ENCODE measurements around the gene AK3.

- TF ChIP-seq CTCF (IDR thresholded peaks at IDR 0.05; ENCODE audit: low read length), result no peak
- TF ChIP-seq EZH2 (optimal IDR thresholded peaks at IDR 0.05; ENCODE audit: low read depth, low read length), result no peak
- no peak for TF ChIP-seq EZH2phosphoT487 (IDR thresholded peaks at IDR 0.05; ENCODE audit: low read length)
Observed at GRCh38 chr9:4700932-4701331, 40.1 kb downstream of the AK3 start.
